HG03064 (cell line): ENCODE data around the gene COL6A3.
"Not testable (repeated sequence)": the region's sequence is repeated elsewhere in the genome, so short reads cannot be mapped to it uniquely, and the experiment has no call there.

Experiments used
- ATAC-seq: cut with Tn5 transposase; IDR thresholded peaks from one replicate; pipeline ENCODE4 v1.9.1; 2021; ENCODE audit warnings: low read depth; ENCODE audit not compliant: unreplicated experiment

Gene COL6A3

GRCh38 chr2:237303244-237303643 lies 110.7 kb downstream of the COL6A3 start:
- not testable (repeated sequence) for ATAC-seq

DNA sequence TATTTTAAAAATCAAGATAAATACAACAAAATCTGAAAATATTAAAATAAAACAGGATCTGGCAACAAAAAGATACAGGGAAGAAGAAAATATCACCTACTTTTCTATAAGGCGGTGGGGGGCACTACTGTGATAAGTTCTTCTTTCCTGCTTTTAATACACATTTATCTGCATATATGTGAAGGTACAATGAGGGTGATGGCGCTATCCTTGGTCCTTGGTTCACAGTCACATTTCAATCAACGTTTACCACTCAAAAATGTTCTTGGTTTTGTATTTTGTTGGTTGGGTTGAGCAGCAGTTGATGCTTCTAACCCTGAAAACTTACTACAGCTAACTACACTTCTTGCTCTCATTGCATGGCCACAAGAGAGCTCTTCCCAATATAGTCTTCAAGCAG lies 112.4 kb downstream of the COL6A3 start:
- no peak for ATAC-seq

DNA sequence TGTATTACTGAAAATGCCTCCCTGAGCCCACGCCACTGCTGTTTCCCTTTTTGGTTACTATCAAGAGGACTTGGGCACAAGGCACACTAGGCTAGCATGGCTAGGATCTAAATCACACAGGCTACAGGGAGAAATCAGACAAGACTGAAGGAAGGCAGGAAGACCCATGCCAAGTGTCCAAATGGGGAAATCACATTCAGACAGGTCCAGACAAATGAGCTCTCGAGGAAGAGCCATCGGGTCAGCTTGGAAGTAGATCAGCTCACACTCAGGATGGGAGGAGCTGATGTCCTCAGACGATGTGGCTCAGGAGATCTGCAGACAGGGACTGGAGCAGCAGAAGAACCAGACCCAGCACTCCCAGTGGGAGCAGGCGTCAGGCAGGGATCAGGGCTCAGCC lies 113.2 kb downstream of the COL6A3 start:
- ATAC-seq = no peak

DNA sequence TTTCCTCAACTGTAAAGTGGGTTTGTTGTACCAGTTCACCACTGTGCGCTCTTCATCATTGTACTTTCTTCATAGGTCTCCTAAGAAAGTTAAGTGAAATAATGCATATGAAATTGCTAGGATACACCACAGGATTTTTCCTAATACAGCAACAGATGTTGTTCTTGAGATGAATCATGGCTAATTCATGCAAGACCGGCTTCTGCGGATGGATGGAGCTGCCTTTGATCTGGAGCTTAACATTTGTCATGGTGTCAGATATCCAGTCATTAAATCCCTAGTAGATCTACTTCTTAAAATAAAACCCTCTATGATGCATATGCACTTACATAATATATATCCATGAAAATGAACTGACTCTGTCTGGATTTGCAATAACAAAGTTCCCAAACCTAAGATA lies 114.1 kb downstream of the COL6A3 start:
- ATAC-seq = no peak

GRCh38 chr2:237298151-237299118 lies 115.5 kb downstream of the COL6A3 start:
- no peak for ATAC-seq

DNA sequence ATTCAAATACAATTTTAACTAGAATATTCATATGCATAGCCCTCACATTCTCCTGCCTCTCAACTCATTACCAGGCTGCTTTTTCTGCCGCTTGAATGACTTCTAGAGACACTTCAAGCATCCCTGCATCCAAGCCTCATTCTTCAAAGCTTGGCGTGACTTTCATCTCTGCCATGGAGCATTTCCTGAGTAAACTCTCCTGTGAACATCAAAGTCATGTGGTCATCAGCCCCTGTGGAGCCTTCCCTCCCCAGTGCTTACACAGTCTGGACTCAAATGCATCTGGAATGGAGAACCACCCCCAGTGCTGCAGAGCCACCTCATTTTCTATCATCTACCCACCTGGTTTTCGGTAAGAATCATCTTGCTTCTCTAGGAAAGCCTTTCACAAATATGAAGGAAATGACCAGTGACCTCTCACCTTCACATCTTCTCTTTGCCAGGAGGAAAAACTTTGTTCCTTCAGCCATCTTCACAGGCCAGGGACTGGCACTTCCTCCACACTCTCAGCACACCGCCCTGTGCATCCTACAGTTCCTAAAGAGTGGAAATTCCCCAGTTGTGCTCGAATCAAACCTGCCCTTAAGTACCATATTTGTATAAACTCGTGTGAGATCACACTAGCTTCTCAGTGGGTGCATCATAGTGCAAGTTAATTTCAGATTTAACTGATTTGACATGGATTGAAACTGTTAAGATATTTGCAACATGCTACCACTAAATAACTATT lies 116.4 kb downstream of the COL6A3 start:
- ATAC-seq = no peak

GRCh38 chr2:237296756-237297155 lies 117.2 kb downstream of the COL6A3 start:
- no peak for ATAC-seq

DNA sequence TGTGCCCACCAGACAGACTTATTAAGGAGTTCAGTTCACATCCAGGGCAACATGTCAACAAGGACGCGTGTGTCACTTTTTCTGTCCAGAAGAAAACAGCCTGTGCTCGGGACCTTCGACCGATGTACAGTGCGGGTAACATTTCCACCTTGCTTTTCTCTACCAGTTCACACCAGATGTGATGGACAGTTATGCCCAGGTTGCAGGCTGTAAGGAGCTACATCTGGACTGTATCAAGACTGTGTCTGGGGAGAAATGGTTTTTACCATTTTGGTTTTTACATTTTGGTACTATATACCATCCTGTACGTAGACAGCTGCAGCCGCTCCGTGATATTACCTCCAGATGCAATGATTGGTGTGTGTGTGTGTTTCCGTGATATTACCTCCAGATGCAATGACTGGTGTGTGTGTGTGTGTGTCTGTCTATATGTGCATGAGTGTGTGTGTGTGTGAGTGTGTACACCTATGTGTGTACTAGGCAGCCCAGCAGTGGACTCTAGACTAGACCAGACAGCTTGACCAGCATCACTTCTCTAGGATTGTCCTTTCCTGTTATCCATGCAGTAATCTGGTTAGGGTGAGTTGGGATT lies 118.0 kb downstream of the COL6A3 start:
- no peak for ATAC-seq

DNA sequence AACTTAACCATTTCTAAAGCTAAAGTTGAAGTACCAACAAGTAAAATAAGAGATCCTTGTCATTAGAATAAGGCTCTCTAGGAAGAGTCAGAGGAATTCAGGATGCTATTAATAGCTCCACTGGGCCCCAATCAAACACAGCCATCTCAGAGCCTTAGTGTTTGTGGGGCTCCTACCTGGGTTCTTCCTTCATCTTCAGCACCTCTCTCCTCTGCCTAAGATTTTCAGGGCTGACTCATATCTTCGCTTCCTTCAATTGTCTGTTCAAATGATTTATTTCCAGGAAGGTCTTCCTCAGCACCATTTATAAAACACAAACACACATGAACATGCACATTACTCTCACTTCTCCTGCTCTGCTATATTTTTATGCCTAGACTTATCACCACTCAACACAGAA lies 119.5 kb downstream of the COL6A3 start:
- no peak for ATAC-seq

- no peak for ATAC-seq
Observed at GRCh38 chr2:237293978-237294377, 120.0 kb downstream of the COL6A3 start.

DNA sequence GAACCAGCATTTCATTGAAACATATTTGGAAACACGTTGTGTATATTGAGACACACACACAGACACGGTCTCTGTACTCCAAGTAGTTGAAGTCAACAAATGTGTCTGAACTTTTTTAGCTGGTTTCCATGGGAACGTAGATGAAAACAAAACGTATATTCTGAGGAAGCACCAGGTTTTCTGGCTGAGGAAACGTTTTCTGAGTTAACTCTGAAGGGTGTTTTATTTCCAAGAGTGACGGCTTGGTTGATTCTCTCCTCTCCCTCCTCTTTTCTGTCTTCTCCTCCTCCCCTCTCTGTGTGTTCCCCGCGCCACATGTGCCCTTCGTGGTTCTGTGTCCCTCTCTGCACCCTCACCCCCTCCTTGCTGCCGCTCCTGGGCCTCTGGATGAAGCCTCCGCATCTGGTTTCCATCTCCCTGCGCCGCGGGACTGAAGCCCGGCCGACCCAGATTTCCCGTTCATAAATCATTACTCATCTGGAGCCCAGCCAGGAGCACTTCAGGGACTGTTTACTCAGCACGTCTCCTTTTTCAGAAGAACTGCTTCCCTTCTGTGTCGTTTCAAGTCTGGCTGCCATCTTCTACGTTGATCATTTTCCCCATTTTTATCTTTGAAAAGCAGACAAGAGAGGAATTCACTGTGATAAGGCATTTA lies 122.7 kb downstream of the COL6A3 start:
- no peak for ATAC-seq

GRCh38 chr2:237290261-237290660 lies 123.7 kb downstream of the COL6A3 start:
- no peak for ATAC-seq

- no peak for ATAC-seq
Observed at GRCh38 chr2:237289139-237289538, 124.8 kb downstream of the COL6A3 start.

- no peak for ATAC-seq
Observed at GRCh38 chr2:237287872-237288271, 126.1 kb downstream of the COL6A3 start.

DNA sequence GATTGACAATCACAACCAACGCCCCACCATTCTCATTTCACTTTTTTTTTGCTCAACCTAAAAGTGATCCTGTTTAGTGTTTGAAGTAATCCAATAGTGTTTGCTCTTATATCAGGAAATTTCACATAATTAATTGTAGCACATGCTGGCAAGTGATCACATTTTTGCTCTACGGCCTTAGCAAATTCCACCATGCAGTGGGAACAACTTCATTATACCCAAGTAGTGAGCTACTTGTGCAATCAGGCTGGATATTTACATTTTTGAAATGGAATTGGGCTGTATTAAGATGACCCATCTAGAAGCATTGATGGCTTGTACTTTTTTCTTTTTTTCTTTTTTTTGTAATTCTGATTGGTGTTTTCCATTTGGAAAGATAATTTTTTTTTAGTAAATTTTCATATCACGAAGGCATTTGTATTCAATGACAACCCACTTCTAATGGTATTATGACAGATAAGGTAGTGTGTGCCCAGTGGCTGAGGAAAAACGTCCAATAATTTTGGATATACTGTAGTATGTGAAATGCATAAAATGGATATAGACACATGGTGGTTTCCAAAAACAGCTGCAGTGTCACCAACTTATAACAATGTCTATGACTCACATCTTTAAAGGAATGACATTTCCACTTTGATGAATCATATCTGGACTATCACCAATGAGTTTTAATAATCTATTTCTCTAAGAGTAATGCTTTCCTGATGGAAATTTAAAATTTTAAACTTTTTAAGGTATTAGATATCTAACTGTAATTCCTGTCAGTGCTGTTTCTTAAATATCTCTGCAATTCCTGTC lies 130.6 kb downstream of the COL6A3 start:
- ATAC-seq = no peak

GRCh38 chr2:237282568-237283128 lies 131.3 kb downstream of the COL6A3 start:
- no peak for ATAC-seq

DNA sequence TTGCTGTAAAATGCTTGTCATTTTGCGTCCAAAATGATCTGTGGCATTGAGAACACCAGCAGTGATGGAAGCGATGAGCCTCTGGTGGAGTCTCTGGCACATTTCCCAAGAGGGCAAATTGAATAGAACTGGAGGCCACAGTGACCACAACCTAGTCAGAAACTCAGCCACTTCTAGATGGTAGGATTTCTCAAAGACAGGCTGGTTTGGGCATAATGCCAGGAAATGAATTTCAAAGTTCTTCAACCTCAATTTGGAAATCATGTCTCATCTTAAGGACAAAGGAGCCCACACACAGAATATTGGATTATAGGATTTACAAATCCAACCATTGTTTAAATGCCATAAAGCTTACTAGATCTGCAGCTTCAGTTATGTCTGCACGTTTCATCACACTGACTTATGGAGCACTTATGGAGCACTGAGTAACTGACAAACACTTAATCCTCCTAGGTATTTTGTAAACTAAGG lies 132.1 kb downstream of the COL6A3 start:
- ATAC-seq = no peak

DNA sequence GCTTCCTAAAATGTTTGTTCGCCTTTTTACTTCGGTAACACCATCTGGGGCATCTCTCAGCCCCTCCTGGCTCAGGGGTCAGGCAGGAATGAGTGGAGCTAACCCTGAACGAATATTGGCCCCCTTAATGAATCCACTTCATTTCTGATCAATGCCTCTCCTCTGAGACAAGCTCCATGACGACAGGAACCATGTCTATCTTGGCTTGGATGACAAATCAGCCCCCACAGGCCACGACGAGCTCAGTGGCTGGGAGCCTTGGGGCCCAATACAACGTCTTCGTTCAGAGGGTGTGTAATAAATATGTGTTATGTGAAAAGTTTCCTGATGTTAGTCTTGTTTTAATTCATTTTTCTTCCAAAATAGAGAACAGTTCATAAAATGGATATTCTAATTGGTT lies 133.0 kb downstream of the COL6A3 start:
- no peak for ATAC-seq

GRCh38 chr2:237280229-237280628 lies 133.7 kb downstream of the COL6A3 start:
- ATAC-seq = no peak
